SK-N-DZ (cell line): ENCODE results near the gene NUP188.

Experiments used
- DNase-seq: peaks from one replicate; pipeline ENCODE4 v3.0.0-alpha.2; 2015; ENCODE audit warnings: low spot score

NUP188 gene

DNA sequence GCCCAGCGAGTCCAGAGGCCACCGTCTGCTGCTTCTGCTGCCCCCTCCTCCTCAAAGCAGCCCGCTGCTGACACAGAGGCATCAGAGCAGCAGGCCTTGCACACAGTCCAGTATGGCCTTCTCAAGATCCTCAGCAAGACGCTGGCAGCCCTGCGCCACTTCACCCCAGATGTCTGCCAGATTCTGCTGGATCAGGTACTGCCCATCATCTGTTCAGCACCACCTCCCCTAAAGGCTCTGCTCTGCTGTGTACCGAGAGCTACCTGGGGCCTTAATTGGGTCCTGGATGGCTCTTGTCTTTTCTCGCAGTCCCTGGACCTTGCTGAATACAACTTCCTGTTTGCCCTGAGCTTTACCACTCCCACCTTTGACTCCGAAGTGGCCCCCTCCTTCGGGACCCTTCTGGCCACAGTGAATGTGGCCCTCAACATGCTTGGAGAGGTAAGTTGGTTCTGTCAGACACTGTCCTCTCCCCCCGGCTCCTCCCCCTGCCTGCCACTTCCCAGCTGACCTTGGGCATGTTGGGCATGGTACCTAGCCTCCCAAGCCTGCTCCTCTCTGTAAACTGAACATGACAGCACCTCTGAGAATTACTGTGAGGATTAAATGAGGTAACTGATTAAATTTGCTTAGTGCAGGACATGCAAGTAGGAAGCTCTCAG is 58.0 kb downstream of the NUP188 start:
- DNase-seq = no peak

DNA sequence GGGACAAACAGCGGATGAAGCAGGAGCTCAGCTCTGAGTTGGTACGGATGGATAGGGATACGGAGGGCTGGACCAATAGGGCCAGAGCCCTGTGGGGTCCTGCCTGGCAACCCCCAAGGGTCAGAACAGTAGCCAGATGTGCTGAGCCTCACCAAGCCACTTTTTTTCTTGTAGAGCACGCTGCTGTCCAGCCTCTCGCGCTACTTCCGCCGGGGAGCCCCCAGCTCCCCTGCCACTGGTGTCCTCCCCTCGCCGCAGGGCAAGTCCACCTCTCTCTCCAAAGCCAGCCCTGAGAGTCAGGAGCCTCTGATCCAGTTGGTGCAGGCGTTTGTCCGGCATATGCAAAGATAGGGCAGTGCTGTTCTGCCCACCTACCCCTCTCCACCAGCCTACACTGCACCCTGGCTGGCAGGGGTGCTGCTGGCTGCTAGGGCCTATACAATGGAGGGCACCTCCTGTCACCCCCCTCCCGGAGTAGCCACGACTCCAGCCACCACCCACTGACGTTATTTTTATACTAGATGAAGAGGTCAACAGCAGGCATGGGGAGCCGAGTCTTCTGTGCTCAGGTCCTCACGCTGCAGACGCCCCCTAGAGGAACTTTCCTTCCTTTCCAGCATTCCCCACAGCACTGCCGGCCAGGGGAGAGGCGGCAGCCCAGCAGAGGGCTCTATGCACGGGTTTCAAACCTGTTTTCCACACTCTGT is 59.0 kb downstream of the NUP188 start:
- DNase-seq = peak; percentile 79

DNA sequence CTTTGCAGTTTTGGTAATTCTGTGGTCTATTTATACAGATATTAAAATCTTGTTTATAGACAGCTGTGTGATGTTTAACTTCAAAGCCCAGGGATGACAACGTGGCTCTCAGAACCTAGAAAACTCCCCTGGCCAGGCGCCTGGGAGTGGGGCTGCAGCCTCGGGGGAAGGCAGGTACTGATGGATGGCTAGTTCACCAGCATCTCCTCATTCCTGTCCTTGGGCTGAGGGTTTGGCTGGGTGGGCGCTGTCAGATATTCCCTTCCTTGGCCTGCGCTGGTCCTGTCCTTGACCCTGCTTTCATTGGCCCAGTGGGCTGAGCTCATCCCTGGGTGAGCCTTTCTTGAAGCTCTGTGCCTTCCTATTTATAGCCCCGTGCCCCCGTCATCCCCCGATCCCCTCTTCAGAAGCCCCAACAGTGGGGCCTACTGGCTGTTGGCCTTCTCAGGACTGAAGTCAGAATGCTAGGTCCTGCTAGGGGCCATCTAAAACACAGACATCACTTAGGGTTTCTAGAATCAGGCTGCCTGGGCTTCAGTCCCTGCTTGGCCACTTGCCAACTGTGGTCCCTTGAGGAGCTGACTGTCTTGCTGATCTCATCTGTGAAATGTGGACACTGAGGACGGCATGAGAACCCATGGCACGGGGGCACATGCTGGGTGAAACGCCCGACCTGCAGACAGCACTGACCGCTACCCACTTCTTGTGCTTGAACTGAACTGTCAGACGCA is 59.7 kb downstream of the NUP188 start:
- DNase-seq = no peak

DNA sequence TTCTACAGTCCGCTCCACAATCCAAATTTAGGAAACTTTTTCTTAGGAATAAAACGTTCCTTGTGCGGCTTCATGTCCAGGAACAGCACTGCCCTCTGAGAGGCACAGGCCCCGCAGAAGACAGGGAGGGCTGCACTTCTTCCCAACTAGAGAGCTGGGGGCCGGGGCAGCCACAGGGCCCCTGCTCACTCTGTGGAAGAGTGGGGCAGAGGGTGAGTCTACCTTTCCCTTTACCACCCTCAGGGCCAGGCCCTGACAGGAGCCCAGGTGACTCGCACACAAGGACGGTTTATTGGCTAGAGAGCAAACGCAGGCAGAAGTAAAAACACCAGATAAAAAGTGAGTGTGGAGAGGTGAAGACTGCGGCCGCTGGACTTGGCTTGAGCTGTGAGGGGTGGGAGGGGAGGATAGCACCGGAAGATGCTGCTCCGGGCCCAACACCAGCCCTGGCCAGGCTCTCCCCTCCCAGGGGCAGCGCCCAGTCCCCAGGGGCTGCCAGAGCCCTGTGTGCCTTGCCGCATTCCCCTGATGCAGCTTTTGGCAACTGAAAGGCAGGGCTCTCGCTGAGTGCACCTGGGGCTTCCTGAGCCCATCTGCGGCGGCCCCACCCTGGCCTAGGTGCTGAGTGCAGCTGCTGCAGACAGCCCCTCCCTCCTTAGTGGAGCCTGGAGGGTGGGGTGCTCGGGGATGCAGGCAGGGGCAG is 60.4 kb downstream of the NUP188 start:
- DNase-seq = no peak

DNA sequence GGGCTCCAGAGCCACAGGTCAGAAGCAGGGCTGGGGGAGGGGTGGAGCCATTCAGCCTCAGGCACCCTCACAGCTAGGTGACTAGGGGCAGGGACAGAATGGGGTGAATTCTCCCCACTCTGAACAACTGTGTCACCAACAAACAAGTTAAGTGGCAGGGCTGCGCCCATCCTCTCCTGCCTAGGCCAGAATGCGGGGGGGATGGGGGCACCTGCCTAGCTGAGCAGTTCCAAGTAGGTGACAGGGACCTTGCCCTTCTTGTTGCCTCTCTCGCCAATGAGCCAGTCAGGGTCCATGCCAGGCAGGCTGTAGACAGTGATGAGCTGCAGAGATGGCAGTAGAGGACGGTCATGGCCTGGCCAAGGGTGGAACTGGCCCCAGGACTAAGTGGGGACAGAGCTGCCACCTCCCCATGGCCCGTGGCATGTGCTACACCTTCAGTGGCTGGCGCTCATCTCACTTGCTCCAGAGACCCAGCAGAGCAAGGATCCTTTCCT is 61.0 kb downstream of the NUP188 start:
- DNase-seq = no peak

DNA sequence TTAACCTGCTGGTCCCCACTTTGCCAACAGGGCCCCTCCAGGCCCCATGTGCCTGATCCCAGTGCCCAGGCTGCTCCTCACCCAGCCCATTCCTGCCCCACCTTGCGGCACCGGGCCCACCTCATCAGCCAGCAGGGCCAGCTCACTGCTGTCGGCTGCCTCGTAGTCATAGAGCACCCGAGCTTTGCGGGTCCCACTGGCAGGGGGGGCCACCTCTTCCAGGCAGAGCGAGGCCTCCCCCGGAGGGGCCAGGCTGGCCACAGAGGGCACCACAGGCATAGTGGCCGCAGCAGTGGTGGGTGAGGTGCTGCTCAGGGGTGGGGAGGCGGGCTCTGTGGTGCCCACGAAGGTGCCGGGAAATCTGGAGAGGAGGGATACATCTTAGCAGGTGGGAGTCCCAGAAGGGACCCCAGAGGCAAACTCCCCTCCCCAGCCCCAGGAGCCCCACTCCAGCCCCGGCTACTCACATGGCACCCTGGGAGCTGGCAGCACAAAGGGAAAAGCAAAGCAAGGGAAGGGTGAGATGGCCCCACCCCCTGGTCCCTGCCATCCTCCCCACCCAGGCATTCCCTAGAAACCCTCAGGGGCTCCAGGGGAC is 61.6 kb downstream of the NUP188 start:
- no peak for DNase-seq

DNA sequence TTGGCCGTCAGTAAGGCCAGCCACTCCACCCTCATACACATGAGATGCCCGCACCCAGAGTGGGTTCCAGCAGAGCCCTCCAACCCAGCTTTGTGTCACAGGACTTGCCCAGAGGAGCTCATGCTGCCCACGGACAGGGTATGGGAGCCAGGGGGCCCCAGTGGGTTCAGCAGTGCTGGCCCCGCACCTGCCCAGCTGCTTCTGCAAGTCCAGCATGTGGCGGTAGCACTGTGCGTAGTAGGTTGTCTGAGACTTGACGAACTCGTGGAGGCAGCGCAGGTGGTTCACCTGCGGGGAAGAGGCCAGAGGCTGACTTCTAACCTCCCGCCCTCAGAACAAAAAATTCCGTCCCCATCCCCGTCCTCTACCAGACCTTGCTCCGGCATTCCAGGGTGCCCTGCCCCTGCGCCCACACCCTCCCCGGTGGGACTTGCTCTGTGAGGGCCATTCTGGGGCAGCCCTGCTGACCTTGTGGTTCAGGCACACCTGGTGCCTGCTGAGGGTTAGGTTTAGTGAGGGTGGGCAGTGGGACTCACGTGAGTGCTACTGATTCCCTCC is 62.2 kb downstream of the NUP188 start:
- DNase-seq = no peak

DNA sequence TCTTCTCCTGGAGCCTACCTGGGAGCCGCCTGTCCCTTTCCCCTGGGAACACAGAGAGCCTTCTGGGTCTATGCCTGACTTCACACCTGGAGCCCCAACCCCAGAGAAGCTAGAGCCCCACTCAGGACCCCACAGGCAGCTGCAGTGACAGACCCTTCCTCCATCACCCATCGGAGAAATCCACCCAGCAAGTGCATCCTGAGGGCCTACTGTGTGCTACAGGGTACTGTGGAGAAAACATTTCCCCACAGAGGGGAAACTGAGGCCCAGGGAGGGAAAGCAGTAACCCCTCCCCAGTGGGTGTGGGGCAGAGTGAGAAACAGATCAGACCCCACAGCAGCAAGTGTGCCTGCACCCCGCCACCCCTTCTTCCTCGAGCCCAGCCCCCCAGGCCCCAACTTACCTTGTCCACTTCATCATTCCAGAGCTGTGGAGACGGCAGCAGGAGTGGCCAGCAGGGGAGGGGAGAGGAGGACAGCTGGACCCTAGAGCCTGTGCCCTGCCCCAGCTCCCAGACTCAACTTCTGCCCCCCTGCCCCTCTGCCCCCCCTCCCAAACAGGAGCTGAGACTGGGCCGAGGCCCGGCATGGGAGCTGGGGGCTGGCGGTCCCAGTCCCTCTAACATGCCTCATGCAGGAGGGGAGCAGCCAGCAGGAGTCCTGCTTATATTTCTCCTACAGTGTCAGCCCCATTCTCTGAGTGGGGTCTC is 62.9 kb downstream of the NUP188 start:
- DNase-seq = no peak

DNA sequence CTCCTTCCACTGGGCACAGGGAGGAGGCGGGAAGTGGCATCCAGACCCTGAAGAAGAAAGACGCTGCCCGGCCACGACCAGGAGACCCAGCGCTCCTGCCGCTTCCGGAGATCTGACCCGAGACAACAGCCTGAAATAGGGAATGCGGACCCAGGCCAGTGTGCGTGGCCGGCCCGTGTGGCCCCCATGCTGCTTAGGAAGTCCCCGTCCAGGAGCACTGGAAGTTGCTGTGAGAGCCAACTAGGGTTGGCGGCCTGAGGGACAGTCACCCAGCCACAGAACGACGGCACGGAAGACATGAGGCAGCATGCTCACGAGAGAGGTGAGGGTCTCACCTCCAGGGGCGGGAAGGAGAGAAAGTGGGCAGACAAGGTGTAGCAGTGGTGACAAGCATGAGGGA is 63.7 kb downstream of the NUP188 start:
- no peak for DNase-seq

DNA sequence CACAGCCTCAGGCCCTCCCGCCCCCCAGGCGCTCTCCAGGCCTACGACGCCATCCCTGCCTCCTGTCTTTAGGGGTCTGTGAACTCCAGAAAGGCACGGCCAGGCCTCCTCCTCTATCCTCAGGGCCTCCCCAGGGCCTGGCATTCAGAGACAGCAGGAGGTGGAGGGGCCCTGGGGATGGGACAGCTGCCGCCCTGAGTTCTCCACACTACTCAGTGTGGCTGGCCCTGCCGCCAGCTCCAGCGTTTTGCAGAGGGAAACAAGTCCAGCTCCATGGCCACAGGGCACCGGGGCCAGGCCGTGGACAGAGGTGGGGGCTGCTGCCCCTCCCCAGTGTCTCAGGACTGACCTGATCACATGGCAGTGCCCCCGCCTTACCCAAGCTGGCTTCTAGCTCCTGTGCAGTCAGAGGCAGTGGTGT is 64.3 kb downstream of the NUP188 start:
- DNase-seq = peak; percentile 72

DNA sequence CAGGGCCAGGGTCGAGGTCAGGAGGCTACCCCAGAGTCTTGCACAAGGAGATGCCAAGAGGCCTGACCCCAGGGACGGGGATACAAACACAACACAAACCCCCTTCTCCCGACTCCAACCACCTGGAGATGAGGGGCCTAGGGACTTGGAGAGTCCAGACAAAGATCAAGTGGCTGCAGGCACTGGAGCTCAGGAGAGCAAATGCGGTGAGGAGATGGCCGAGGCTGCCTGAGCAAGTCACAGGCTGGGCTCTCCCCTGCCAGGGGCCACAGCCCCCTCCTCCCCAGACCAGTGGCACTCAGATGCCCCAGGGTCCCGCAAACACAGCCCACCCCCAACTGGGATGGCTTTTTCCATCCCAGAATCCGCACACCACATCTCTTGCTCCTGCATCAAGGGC is 64.8 kb downstream of the NUP188 start:
- DNase-seq = peak; percentile 66

DNA sequence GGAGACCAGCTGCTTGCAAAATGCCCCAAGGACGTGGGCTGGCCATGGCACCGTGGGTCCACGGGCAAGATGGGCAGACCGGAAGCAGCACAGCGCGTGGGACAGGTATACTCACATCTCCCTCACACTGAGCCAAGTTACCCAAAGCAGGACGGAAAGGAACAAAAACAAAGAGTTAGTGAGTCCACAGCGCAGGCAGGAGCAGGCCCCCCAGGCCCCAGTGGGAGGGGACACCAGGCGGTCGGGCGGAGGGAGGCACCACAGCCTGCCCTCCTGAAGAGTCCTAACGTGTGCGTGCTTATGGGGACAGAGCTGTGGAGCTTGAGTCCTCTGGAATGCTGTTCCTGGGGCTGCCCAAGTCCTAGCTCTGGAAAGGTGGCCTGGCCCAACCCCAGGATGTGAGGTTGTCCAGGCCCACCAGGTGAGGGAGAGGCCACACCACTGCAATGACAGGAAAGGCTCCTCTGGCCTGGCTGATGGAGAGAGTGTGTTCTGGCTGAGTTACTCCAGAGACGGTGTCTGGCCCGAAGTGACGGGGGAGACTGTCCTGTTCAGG is 65.5 kb downstream of the NUP188 start:
- peak; percentile 13 for DNase-seq

DNA sequence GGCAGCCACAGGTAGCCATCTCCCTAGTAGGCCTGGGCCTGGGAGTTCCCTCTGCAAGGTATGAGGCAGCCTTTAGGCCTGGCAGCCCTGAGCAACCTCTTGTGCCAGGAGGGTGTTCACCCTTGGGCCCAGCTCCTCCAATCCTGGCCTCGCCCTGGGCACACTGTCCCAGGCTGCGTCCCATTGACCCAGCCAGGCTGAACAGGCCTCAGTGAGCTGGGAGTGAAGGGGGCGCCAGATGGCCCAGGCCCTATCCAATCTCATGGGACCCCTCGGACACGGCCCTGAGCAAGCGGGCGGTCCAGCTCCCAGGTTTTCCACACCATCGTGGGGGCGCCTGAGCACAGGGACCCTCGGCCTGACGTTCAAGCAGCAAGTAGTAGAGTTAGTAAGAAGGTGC is 66.2 kb downstream of the NUP188 start:
- no peak for DNase-seq

DNA sequence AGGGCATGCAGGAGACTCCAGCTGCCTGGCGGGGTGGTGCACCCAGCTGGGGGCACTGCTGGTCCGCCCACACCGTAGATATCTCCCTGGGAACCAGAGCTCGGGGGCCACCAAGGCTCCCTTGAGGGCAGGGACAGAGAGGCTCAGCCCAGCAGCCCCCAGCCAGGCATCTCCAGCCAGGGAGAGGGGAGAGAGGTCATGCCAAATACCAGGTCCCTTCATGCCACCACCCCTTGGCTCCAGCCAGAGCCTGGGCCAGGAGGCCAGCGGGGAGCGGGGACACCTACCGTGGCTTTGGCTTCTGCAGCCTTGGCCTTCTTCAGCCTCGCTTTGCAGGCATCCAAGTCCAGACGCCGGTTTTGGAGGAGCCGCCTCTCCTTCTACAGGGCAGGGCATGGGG is 66.6 kb downstream of the NUP188 start:
- no peak for DNase-seq

DNA sequence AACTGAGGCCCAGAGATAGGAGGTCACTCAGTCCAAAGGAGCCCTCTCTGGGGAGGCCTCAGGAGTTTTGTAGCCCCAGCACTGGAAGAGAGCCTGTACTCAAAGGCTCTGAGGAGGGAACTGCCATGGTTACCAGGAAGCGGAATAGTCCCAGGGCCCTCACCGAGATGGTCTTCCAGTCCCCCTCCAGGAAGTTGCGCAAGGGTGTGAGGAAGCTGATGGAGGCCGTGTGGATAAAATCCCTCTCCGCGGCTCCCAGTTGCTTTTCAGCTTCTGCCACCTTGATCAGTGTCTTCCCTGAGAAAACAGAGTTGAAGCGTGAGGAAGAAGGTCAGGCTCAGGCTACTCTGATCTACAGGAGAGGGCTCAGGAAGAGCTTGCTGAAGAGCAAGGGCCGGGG is 67.1 kb downstream of the NUP188 start:
- DNase-seq = no peak

DNA sequence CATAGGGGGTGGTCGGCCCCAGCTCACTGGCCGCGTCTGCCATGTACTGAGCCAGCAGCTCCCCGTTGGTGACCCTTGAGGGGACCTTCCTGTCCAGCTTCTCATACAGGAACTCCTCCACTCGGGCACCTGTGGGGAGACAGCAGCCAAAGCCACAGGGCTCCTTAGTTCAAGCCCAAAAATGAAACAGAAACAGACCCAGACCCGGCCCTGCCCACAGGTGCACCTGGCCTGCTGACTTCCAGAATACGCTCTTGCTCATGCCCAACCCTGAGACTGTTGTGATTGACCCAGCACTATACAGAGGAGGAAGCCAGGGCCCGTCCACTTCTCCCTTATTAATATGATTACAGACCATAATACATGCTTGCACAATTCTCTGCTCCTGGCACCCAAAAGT is 73.6 kb downstream of the NUP188 start:
- no peak for DNase-seq

DNA sequence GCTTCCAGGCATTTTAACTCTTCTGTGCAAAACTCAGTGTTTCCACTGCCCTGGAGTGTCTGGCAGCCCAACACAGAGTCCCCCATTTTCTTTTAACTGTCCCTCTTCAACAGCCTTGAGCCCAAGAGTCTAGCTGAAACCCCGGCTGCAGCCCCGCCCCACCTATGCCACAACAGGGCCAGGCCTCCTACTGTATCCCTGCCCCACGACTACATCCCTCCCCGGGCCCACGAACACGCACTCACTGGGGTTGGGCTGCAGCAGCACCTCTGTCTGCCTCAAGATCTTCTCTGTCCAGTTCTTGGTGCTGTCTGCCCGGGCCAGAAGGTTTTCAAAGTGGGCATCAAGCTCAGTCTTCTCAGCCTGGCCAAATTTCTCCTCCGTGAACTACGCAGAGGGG is 74.5 kb downstream of the NUP188 start:
- no peak for DNase-seq

DNA sequence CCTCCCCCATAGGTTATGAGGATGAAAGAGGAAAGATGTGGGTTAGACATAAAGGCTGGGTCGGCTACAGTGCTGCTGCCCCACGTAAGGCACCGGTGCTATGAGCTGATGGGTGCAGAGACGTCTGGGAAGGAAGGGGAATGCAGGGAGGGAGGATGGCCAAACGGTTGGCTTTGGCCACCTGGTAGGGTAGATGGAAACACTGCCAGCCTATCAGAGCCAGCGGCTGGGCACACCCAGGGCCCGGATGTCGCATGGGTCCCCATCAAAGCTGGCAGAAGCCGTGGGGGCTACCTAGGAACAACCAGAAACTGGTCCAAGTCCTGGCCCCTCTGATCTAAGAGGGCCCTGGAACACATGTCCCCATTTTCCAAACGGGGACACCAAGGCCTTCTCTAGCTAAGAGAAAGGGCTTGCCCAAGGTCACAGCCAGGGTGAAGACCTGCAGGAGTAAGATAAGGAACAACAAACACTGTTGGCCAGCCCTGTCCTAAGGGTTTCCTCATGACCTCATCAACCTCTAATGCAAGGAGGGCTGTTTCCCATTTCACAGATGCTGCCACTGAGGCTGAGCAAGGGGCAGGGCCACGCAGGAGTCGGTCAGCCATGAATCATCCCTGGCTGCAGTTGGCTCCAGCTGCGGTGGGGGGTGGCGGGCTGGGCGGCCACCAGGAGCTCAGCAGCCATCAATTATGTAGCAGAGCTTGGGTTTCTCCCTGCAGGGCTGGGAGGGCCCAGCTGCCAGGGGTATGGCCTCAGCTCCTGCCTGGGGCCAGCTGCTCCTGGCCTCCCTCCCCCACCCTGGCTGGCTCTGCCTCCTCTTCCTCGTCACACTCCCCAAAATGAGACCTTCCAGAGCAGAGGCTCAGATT is 75.8 kb downstream of the NUP188 start:
- peak; percentile 83 for DNase-seq

DNA sequence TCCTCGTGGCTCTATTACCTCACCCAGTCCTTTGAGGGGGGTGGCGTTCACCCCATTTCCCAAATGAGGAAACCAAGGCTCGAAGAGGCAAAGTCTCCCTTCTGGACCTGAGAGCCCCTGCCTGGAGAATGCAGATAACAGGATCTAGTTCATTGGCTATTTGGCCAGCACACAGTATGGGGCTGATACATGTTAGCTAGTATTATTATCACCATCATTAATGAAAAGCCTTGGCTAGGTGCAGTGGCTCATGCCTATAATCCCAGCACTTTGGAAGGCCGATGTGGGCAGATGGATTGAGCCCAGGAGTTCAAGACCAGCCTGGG is 76.4 kb downstream of the NUP188 start:
- no peak for DNase-seq
